ENCODE data around the gene TMEM9B.
A peak's percentile ranks its signal among the peaks of the same experiment; 100 is the strongest.

The TMEM9B gene

GRCh38 chr11:8928205-8928604, 36.0 kb downstream of the TMEM9B start:
- no peak for DNase-seq

GRCh38 chr11:8927233-8927632, 37.0 kb downstream of the TMEM9B start:
- no peak for DNase-seq

GRCh38 chr11:8926236-8926635, 38.0 kb downstream of the TMEM9B start:
- DNase-seq, result no peak

- DNase-seq, result no peak
Measured at GRCh38 chr11:8925711-8926110, 38.5 kb downstream of the TMEM9B start.

GRCh38 chr11:8922691-8923090, 41.6 kb downstream of the TMEM9B start:
- DNase-seq, result no peak

- DNase-seq, result no peak
Measured at GRCh38 chr11:8917157-8917825, 47.0 kb downstream of the TMEM9B start.

- no peak for DNase-seq
Measured at GRCh38 chr11:8914661-8915018, 49.6 kb downstream of the TMEM9B start.

GRCh38 chr11:8913961-8914660, 50.1 kb downstream of the TMEM9B start:
- no peak for DNase-seq

GRCh38 chr11:8911029-8911823, 53.0 kb downstream of the TMEM9B start, which contains the start of gene AKIP1:
Gene AKIP1 (plus strand): TSS chr11:8911189. CDS start chr11:8911450, 261 bp downstream.
- peak; percentile 45 for DNase-seq

GRCh38 chr11:8910649-8911026, 53.6 kb downstream of the TMEM9B start:
- no peak for DNase-seq

- no peak for DNase-seq
Measured at GRCh38 chr11:8908099-8908498, 56.1 kb downstream of the TMEM9B start.

- DNase-seq, result no peak
Measured at GRCh38 chr11:8907116-8907515, 57.1 kb downstream of the TMEM9B start.

- DNase-seq, result no peak
Measured at GRCh38 chr11:8905528-8906165, 58.6 kb downstream of the TMEM9B start.

GRCh38 chr11:8899119-8899753, 65.0 kb downstream of the TMEM9B start:
- no peak for DNase-seq

Measured in GOT3 (cell line).